Measurements from ENCODE around the gene NRBF2.
A peak's percentile ranks its signal among the peaks of the same experiment; 100 is the strongest.
"Not testable (repeated sequence)": the region's sequence is repeated elsewhere in the genome, so short reads cannot be mapped to it uniquely, and the experiment has no call there.

NRBF2 gene

GRCh38 chr10:63099734-63100133 is 33.4 kb upstream of the NRBF2 start:
- H3K4me3 ChIP-seq (ENCODE audit: low read length) = no peak overlapping the region
- no peak for DNase-seq (ENCODE audit: low read depth)
- no peak for TF ChIP-seq CTCF (conservative IDR thresholded peaks at IDR 0.05; ENCODE audit: low read length)

- not testable (repeated sequence) for DNase-seq (ENCODE audit: low read depth); H3K4me3 ChIP-seq (ENCODE audit: low read length)
Observed at GRCh38 chr10:63101091-63101490, 32.0 kb upstream of the NRBF2 start.

- not testable (repeated sequence) for DNase-seq (ENCODE audit: low read depth); H3K4me3 ChIP-seq (ENCODE audit: low read length)
Observed at GRCh38 chr10:63102279-63102883, 30.7 kb upstream of the NRBF2 start.

GRCh38 chr10:63103178-63103577 is 29.9 kb upstream of the NRBF2 start:
- DNase-seq (ENCODE audit: low read depth); H3K4me3 ChIP-seq (ENCODE audit: low read length): not testable (repeated sequence)

- no peak overlapping the region for H3K4me3 ChIP-seq (ENCODE audit: low read length)
- TF ChIP-seq CTCF (conservative IDR thresholded peaks at IDR 0.05; ENCODE audit: low read length) = no peak
- no peak for DNase-seq (ENCODE audit: low read depth)
Observed at GRCh38 chr10:63103971-63104409, 29.1 kb upstream of the NRBF2 start.

GRCh38 chr10:63105225-63106110 is 27.7 kb upstream of the NRBF2 start:
- peak overlapping the region; percentile 6 for H3K4me3 ChIP-seq (ENCODE audit: low read length)
- DNase-seq (ENCODE audit: low read depth) = peak; percentile 70
- TF ChIP-seq CTCF (conservative IDR thresholded peaks at IDR 0.05; ENCODE audit: low read length) = no peak

GRCh38 chr10:63106111-63106755 is 26.9 kb upstream of the NRBF2 start:
- TF ChIP-seq CTCF (conservative IDR thresholded peaks at IDR 0.05; ENCODE audit: low read length) = no peak
- H3K4me3 ChIP-seq (ENCODE audit: low read length) = peak overlapping the region; percentile 45
- peak; percentile 71 for DNase-seq (ENCODE audit: low read depth)

GRCh38 chr10:63107943-63108437 is 25.1 kb upstream of the NRBF2 start:
- DNase-seq (ENCODE audit: low read depth) = no peak
- no peak overlapping the region for H3K4me3 ChIP-seq (ENCODE audit: low read length)
- TF ChIP-seq CTCF (conservative IDR thresholded peaks at IDR 0.05; ENCODE audit: low read length) = no peak
